GM19455 (cell line): ENCODE data around the gene WFDC1.

Experiments used
- ATAC-seq: cut with Tn5 transposase; IDR thresholded peaks from one replicate; pipeline ENCODE4 v1.9.1; 2021; ENCODE audit not compliant: unreplicated experiment

The WFDC1 gene

DNA sequence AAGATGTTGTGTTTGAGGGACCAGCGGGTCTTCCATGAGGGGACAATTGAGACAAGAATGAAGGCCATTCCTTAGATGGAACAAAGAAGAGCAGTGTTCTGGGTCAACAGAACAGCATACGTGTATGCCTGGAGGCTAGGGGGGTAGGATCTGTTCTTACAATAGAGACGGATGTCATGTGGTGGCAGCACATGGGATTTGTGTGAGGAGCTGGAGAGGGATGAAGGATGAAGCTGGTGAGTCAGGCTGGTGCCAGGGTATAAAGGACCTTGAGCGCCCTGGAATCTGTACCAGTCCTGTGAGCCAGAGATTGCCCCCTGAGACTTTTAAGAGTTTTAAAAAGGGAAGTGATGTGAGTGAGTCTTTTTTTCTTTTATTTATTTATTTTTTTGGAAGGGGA, 22.8 kb upstream of the WFDC1 start:
- ATAC-seq: no peak

DNA sequence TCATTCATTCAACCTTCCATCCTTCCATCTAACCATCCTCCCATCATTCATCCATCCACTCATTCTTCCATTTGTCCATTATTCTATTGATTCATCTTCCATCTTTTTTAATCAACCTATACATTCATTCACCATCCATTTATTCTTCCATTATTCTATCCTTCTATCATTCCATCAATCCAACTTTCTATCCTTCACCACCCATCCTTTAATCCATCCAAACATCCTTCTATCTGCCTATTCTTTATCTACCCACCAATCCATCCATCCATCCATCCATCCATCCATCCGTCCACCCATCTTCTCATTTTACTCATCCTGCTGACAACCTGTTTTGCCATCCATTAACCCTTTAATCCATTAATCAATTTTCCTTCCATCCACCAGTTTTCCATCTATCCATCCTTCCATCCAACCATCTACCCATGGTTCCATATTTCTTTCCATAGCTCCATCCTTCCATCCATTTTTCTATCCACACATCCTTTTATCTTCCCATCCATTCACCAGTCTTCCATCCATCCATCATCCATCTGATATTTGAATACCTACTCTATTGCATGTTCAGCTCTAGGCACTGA, 21.8 kb upstream of the WFDC1 start:
- no peak for ATAC-seq

DNA sequence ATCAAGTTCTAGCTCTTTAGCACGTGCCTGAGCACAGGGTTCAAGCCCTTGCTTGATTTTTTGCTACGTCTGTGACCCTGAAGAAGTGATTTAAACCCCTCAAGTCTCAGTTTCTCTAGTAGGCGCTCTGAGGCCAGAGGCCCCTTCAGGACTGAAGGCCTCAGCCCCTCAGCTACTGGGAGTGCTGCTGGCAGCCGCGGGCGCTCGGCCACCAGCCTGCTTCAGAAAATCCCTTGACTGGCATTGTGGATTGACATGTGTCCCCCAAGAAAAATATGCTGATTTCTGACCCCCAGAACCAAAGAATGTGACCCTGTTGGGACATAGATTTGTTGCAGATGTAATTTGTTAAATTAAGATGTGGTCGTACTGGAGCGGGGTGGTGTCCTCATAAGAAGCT, 20.2 kb upstream of the WFDC1 start:
- no peak for ATAC-seq

GRCh38 chr16:84275585-84276151, 19.0 kb upstream of the WFDC1 start:
- ATAC-seq: no peak

GRCh38 chr16:84277244-84277823, 17.3 kb upstream of the WFDC1 start:
- ATAC-seq: no peak

DNA sequence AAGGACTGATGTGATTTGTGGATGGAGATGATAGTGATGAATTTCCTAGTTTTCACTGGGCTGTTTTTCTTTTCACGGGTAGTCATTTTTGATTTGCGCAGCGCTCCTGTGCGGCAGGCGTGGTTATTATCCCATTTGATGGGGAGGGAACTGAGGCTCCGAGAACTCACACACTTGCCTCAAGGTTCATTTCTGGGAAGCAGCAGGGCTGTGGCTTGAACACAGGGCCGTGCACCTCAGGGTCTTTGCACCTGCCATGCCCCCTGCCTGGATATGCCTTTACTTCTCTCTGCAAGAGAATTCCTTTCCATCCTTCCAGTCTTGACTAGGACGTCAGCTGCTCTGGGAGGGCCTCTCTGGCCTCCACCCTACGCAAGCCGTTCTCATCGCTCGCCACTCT, 16.3 kb upstream of the WFDC1 start:
- ATAC-seq: no peak

DNA sequence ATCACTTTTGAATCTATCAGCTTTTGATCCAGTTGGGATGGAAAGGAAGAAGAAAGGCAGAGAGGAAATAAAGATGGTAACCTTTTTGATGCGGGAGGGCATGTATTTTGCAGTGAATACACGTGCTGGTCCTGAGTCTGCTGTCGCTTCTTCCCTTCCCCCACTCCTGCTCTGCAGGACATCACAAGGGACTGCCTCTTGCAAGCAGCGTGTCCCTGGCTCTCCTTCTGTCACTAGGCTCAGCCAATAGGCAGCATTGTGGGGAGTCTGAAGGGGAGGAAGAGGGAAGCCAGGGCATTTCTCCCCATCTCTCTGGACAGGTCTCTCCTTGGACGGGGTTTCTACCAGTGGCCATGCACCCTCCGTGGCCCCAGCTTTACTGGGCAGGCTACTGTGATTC, 15.7 kb upstream of the WFDC1 start:
- ATAC-seq: no peak

DNA sequence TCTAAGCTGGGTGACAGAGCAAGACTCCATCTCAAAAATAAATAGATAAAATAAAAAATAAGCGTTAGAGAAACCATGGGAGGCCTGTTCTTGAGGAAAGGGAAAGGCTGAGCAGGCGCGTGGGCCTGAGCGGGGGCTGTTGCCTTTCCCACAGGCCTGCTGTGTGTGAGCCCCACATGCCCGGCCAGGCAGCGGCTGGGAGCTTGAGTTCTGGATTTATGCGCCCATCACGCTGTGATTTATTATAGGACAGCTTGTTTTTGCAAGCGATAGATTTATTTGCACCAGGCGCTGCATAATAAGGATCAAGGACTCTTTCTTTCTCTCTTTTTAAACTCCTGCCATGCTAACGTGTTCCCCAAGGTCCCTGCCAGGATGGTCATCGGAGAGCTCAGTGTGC, 14.8 kb upstream of the WFDC1 start:
- ATAC-seq: no peak

- ATAC-seq: no peak
Observed at GRCh38 chr16:84281074-84281473, 13.6 kb upstream of the WFDC1 start.

GRCh38 chr16:84282533-84282932, 12.1 kb upstream of the WFDC1 start:
- ATAC-seq: no peak

DNA sequence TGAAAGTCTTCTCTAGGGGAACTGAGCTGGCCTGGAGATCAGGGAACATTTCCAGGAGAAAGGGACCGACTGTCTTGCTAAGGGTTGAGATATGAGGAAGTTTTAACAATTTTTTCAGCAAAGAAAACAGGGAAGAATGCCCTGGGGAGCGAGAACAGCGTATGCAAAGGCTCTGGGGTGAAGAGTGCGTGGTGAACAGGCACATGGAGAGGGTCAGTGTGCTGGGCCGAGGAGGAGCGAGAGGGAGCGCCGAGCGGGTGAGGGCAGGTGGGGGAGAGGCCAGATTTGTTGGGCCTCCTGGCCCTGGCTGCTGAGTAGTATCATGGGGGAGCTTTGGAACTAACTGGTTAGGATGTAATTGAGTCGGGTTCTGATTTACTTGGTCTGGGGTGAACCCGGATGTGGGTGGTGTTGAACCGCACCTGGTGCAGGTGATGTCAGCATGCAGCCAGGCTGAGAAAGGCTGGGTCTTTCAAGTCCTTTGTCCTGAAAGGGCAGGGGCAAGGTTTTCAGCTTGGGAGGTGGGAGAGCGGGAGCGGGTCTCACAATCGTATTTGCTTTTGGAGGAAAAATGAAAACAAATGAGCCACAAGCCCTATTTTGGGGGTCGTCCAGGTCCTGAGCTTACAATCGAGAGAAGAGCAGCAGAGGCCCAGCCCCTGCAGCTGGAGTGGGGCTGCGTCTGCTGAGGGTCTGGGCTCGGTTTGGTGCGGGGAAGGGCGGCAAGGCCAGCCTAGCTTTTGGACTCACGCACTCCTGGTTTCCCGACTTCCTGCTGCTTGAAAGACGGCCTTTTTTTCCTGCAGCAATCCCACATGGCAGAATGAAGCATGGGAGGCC, 11.1 kb upstream of the WFDC1 start:
- ATAC-seq: no peak

GRCh38 chr16:84284154-84284722, 10.4 kb upstream of the WFDC1 start:
- no peak for ATAC-seq

- no peak for ATAC-seq
Observed at GRCh38 chr16:84286578-84287240, 8.0 kb upstream of the WFDC1 start.

DNA sequence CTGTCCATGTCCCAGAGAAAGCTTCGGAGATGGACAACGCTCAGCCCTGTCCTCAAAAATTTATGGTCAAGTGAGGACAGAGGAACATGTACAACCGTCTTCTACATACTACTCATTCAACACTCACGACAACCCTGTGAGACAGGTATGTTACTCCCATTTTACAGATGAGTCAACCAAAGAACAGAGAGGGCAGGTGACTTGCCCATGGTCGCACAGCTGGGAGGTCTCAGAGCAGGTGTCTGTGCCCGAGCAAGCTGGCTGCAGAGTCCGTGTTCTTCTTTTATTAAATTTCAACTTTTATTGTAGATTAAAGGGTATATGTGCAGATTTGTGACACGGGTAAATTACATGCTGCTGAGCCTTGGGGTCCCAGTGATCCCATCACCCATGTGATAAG, 5.8 kb upstream of the WFDC1 start:
- no peak for ATAC-seq

- no peak for ATAC-seq
Observed at GRCh38 chr16:84291226-84291625, 3.5 kb upstream of the WFDC1 start.

- ATAC-seq: no peak
Observed at GRCh38 chr16:84292011-84292410, 2.7 kb upstream of the WFDC1 start.

- no peak for ATAC-seq
Observed at GRCh38 chr16:84293406-84293805, 1.3 kb upstream of the WFDC1 start.

- ATAC-seq: no peak
Observed at GRCh38 chr16:84294117-84294516, 561 bp upstream of the WFDC1 start.

DNA sequence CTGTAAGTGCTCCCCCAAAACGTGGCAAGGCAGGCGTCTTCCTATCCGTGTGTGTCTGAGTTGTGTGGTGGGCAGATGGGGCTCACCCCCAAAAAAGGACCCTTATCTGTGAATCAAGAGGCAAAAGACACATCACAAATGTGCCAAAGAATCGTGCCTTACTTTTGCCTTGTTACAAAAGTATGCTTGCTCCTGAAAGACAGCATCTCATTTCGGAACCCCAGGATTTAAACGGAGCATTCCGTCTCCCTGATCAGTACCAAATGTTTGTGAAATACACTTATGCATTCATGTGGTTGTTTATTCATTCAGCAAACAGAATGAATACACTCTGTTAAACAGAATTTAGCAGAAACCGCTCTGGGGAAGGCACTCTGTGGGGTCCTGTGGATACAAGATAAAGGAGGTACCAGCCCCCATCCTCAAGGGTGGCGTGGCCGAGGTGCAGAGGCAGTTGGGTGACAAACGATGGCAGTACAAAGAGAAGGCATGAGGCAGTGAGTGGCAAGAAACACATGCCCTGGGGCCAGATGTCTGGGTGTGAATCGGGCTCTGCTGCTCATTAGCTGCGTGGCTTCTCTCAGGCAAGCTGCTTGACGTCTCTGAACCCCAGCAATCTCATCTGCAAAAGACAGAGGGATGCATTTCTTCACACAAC, 654 bp downstream of the WFDC1 start:
- ATAC-seq: no peak

DNA sequence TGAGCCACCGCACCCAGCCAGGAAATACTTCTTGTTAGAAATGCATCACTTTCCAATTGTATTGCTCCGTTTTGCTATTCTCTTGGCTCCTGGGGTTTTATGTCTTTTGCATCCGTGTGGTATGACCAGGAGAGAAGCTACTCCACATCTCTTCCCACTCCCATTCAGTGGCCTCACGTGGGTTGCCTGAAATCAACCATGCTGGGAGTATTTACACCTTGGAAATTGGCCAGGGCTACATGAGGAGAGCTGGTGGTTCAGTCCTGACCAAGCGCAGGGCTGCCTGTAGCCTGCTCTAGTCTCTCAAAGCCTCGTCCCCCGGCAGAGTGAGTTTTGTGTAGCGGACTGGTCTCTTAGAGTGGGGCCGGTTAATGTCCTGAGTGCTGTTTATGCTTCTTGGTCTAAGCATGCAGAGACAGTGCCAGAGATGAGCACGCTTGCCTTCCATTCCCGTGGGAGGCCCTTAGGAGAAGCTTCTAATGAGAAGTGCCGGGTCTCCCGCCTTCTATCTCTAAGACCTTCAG, 3.8 kb downstream of the WFDC1 start:
- no peak for ATAC-seq
